Bronchial epithelial cell (primary cell): ENCODE data around the gene C14orf119. TPM values are rescaled to one million over a fixed set of nuclear protein-coding genes. Genes with fewer than 3 reads are reported as not detected.

Source experiments
- DNase-seq: peaks from one replicate; pipeline ENCODE4 v3.0.0-alpha.2; 2010; ENCODE audit warnings: low read depth
- FAIRE-seq: peaks from 2 replicates; lab custom pipeline; 2011; peaks lifted over from hg19 to GRCh38; lab: Jason Lieb, UNC
- H3K27me3 ChIP-seq: 2 replicates; pipeline ENCODE4 v1.5.1; 2011; ENCODE audit warnings: low read length; ENCODE audit not compliant: control insufficient read depth, insufficient read depth
- H3K36me3 ChIP-seq: 2 replicates; pipeline ENCODE4 v1.5.1; 2011; ENCODE audit warnings: low read length; ENCODE audit not compliant: control insufficient read depth, insufficient read depth
- H3K4me3 ChIP-seq: 2 replicates; pipeline ENCODE4 v1.5.1; 2011; ENCODE audit warnings: mild to moderate bottlenecking, low read depth, low read length, control low read depth
- total RNA-seq: library from RNA; depleted of rRNA; stranded (reverse); fragments of >200 nt; gene quantifications from 2 replicates; pipeline ENCODE4 v1.2.1, GENCODE V29; 2014
- TF ChIP-seq, protein P1 (sequence below): IDR thresholded peaks from 2 replicates; pipeline ENCODE4 v1.5.1; 2011; ENCODE audit warnings: mild to moderate bottlenecking, moderate library complexity, low read length, control low read depth, inconsistent platforms; ENCODE audit not compliant: insufficient read depth, severe bottlenecking

Gene C14orf119
- total RNA-seq, 1 donor from 2014 or later = 51.9 TPM

- Histone ChIP-seq H3K27me3 (no peaks in the 10 kb centered on the region), H3K4me3 (no peak overlapping the region), H3K36me3 (peaks cover 13% of the 10 kb centered on the region)
- no peak for FAIRE-seq
- TF ChIP-seq, protein P1, sequence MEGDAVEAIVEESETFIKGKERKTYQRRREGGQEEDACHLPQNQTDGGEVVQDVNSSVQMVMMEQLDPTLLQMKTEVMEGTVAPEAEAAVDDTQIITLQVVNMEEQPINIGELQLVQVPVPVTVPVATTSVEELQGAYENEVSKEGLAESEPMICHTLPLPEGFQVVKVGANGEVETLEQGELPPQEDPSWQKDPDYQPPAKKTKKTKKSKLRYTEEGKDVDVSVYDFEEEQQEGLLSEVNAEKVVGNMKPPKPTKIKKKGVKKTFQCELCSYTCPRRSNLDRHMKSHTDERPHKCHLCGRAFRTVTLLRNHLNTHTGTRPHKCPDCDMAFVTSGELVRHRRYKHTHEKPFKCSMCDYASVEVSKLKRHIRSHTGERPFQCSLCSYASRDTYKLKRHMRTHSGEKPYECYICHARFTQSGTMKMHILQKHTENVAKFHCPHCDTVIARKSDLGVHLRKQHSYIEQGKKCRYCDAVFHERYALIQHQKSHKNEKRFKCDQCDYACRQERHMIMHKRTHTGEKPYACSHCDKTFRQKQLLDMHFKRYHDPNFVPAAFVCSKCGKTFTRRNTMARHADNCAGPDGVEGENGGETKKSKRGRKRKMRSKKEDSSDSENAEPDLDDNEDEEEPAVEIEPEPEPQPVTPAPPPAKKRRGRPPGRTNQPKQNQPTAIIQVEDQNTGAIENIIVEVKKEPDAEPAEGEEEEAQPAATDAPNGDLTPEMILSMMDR = no peak
- peak; percentile 94 for DNase-seq
These were observed 16.6 kb upstream of the C14orf119 start for GRCh38 chr14:23078692-23079116.

DNA sequence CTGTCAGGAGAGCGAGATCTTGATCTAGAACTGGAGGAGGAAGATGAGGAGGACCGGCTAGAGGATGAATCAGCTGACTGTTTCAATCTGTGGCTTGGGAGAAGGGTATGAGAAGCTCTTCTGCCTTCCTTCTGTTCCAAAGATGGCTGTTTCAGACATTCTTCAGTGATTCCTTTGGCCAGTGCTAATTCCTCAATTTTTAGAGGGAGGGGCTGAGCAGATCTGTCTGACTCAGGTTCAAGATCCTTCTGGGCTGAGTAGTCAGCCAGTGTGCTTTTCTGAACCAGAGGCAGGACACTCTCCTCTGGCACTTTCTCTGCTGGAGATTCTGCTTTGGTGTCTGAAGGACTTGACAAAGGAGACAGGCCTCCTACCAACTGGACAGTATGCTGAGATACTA lies 15.6 kb upstream of the C14orf119 start:
- H3K27me3 ChIP-seq = no peaks in the 10 kb centered on the region
- H3K4me3 ChIP-seq = no peak overlapping the region
- H3K36me3 ChIP-seq = peaks cover 13% of the 10 kb centered on the region
- TF ChIP-seq, protein P1 = no peak
- FAIRE-seq = no peak
- DNase-seq = no peak

GRCh38 chr14:23080474-23080873 lies 14.8 kb upstream of the C14orf119 start:
- Histone ChIP-seq H3K4me3 (no peak overlapping the region), H3K27me3 (no peaks in the 10 kb centered on the region), H3K36me3 (peaks cover 12% of the 10 kb centered on the region)
- DNase-seq (no peak), FAIRE-seq (no peak)
- TF ChIP-seq, protein P1 = no peak

- H3K36me3 ChIP-seq = peaks cover 10% of the 10 kb centered on the region
- no peak overlapping the region for H3K4me3 ChIP-seq
- FAIRE-seq = no peak
- TF ChIP-seq, protein P1 = no peak
- H3K27me3 ChIP-seq = no peaks in the 10 kb centered on the region
- DNase-seq = no peak
These were observed 9.8 kb upstream of the C14orf119 start for GRCh38 chr14:23085458-23085857.

- FAIRE-seq = no peak
- no peaks in the 10 kb centered on the region for H3K27me3 ChIP-seq
These were observed 8.7 kb upstream of the C14orf119 start for GRCh38 chr14:23086565-23086964.

More at GRCh38 chr14:23086565-23086964, 8.7 kb upstream of the C14orf119 start:
- DNase-seq = no peak
- H3K36me3 ChIP-seq = peaks cover 12% of the 10 kb centered on the region
- no peak overlapping the region for H3K4me3 ChIP-seq
- TF ChIP-seq, protein P1 = no peak
